Measurements from ENCODE around the gene SVIL.
A peak's percentile ranks its signal among the peaks of the same experiment; 100 is the strongest.
"Not testable (repeated sequence)": the region's sequence is repeated elsewhere in the genome, so short reads cannot be mapped to it uniquely, and the experiment has no call there.

Gene SVIL

GRCh38 chr10:29596826-29597225 is 37.9 kb downstream of the SVIL start:
- no peak for DNase-seq

- DNase-seq: no peak
These were observed 38.4 kb downstream of the SVIL start for GRCh38 chr10:29596356-29596755.

- DNase-seq: no peak
These were observed 39.0 kb downstream of the SVIL start for GRCh38 chr10:29595636-29596225.

- DNase-seq: no peak
These were observed 39.6 kb downstream of the SVIL start for GRCh38 chr10:29595146-29595545.

- DNase-seq: no peak
These were observed 43.2 kb downstream of the SVIL start for GRCh38 chr10:29591651-29591968.

- no peak for DNase-seq
These were observed 43.7 kb downstream of the SVIL start for GRCh38 chr10:29590915-29591650.

GRCh38 chr10:29588629-29589421 is 45.9 kb downstream of the SVIL start:
- DNase-seq: no peak

GRCh38 chr10:29587750-29588628 is 46.8 kb downstream of the SVIL start:
- not testable (repeated sequence) for DNase-seq

GRCh38 chr10:29587102-29587749 is 47.5 kb downstream of the SVIL start:
- DNase-seq: not testable (repeated sequence)

- no peak for DNase-seq
These were observed 48.3 kb downstream of the SVIL start for GRCh38 chr10:29586509-29586908.

GRCh38 chr10:29585488-29585976 is 49.2 kb downstream of the SVIL start:
- DNase-seq: no peak

GRCh38 chr10:29584436-29584835 is 50.3 kb downstream of the SVIL start:
- no peak for DNase-seq

GRCh38 chr10:29583674-29584073 is 51.1 kb downstream of the SVIL start:
- DNase-seq: no peak

- DNase-seq: peak; percentile 21
These were observed 52.0 kb downstream of the SVIL start for GRCh38 chr10:29582769-29583168.

GRCh38 chr10:29579455-29579970 is 55.3 kb downstream of the SVIL start:
- no peak for DNase-seq

GRCh38 chr10:29578457-29578856 is 56.3 kb downstream of the SVIL start:
- DNase-seq: no peak

- no peak for DNase-seq
These were observed 58.1 kb downstream of the SVIL start for GRCh38 chr10:29576681-29577080.

- no peak for DNase-seq
These were observed 59.7 kb downstream of the SVIL start for GRCh38 chr10:29575098-29575455.

- not testable (repeated sequence) for DNase-seq
These were observed 60.3 kb downstream of the SVIL start for GRCh38 chr10:29574212-29575097.

GRCh38 chr10:29570248-29570647 is 64.5 kb downstream of the SVIL start:
- DNase-seq: not testable (repeated sequence)

GRCh38 chr10:29569795-29570194 is 65.0 kb downstream of the SVIL start:
- no peak for DNase-seq

Data from stimulated activated CD4-positive, alpha-beta T cell treated with anti-CD3 and anti-CD28 coated beads, Interleukin-15, amount 100 ng/mL, for 24 hours (primary cell).